ENCODE data around the gene PAX5. TPM values are rescaled to one million over a fixed set of nuclear protein-coding genes. Genes with fewer than 3 reads are reported as not detected.

Gene PAX5
- polyA plus RNA-seq, 3 donors, result 0.03 to 0.15 TPM; not detected in 1

GRCh38 chr9:36787709-36788108 lies 246.4 kb downstream of the PAX5 start:
- H4K20me1 ChIP-seq (ENCODE audit: insufficient read depth, low read length), result no peaks in the 10 kb centered on the region
- H3K4me3 Mint-ChIP-seq, result no peak overlapping the region
- H3K4me2 ChIP-seq (replicated peaks; ENCODE audit: extremely low read depth, low read length, poor library complexity, severe bottlenecking), result no peak overlapping the region
- H3K4me3 ChIP-seq (replicated peaks in 1 of 3; ENCODE audit: low read depth in 2 of 3, low read length in 3 of 3), result no peak overlapping the region
- 89% methylated on average over 1 of the region's 3 CpGs for WGBS (ENCODE audit: insufficient coverage)
- peaks cover 0 to 6% (median 4%) of the 10 kb centered on the region in 3 donors for H3K27me3 Mint-ChIP-seq (ENCODE audit: low read depth in 3 of 3)
- H3K27me3 ChIP-seq (ENCODE audit: control insufficient read depth in 2 of 2, insufficient read depth in 2 of 2, low read length in 2 of 2), result no peaks in the 10 kb centered on the region
- no peaks in the 10 kb centered on the region for H3K36me3 ChIP-seq (replicated peaks in 1 of 2; ENCODE audit: control insufficient read depth in 1 of 2, insufficient read depth in 2 of 2, low read length in 2 of 2)
- no peak overlapping the region for H3K27ac ChIP-seq (ENCODE audit: low read depth in 1 of 2, low read length in 2 of 2)
- no peak for TF ChIP-seq CTCF (IDR thresholded peaks at IDR 0.05)
- no peak overlapping the region for H3K9ac ChIP-seq (ENCODE audit: insufficient read depth, low read length, poor library complexity, severe bottlenecking)
- no peaks in the 10 kb centered on the region for H3K4me1 ChIP-seq (ENCODE audit: control insufficient read depth in 1 of 2, insufficient read depth in 2 of 2, low read length in 2 of 2)
- peaks cover 0 to 4% of the 10 kb centered on the region in 2 donors for H3K9me3 ChIP-seq (replicated peaks in 1 of 2; ENCODE audit: control insufficient read depth in 1 of 2, insufficient read depth in 1 of 2, low read length in 2 of 2)
- intact Hi-C loops (cut with micrococcal nuclease), result no loop called here
- peaks cover 0 to 6% (median 0%) of the 10 kb centered on the region in 7 donors for H3K9me3 Mint-ChIP-seq
- H2AFZ ChIP-seq (ENCODE audit: insufficient read depth, low read depth, low read length, poor library complexity, severe bottlenecking), result no peak overlapping the region
- no peaks in the 10 kb centered on the region for H3K36me3 Mint-ChIP-seq
- no peaks in the 10 kb centered on the region for H3K4me1 Mint-ChIP-seq
- H3K27ac Mint-ChIP-seq, result no peak overlapping the region
- H3K79me2 ChIP-seq (ENCODE audit: insufficient read depth, low read length), result no peaks in the 10 kb centered on the region
- DNase-seq, result no peak

Small RNA genes within 50 kb of the gene (small RNA-seq; reads per million reads assigned to genes)
- not detected for gene MIR4475 (ENCODE audit: insufficient read length, low read depth)
- not detected for gene MIR4476 (ENCODE audit: insufficient read length, low read depth)
- gene MIR4540 (ENCODE audit: insufficient read length, low read depth), result not detected

Other genes starting within 250 kb of the PAX5 start
- 10 to 100 TPM in 2 of 3 donors, 1 to 10 TPM in 1; 8.7 to 12.9 (median 12.5) TPM for gene ZCCHC7, start 86.3 kb upstream of the PAX5 start, polyA plus RNA-seq